Transverse colon (tissue), 4 donors: ENCODE data around the gene USP53. TPM values are rescaled to one million over a fixed set of nuclear protein-coding genes. Genes with fewer than 3 reads are reported as not detected.

Experiments used
- DNase-seq: peaks from one replicate; pipeline ENCODE4 v3.0.0-alpha.2; 2019
- H3K27ac ChIP-seq, 4 donors: fragments of 200-600 bp; sonication (generic); 2 replicates each; pipeline ENCODE4 v1.5.1; 2016 to 2018; ENCODE audit warnings: inconsistent platforms in 4 of 4
- H3K27me3 ChIP-seq: fragments of 200-600 bp; sonication (generic); 2 replicates; pipeline ENCODE4 v1.5.1; 2017; ENCODE audit warnings: inconsistent platforms
- H3K36me3 ChIP-seq, 4 donors: fragments of 200-600 bp; sonication (generic); 2 replicates each; pipeline ENCODE4 v1.5.1; 2017 to 2019; ENCODE audit warnings: inconsistent platforms in 4 of 4
- H3K4me1 ChIP-seq, 4 donors: fragments of 200-600 bp; sonication (generic); 2 replicates each; pipeline ENCODE4 v1.5.1; 2017 to 2020; ENCODE audit warnings: inconsistent platforms in 4 of 4
- H3K4me3 ChIP-seq, 4 donors: fragments of 200-600 bp; sonication (generic); 1 replicate in 1 of 4; 2 replicates in 3 of 4; pipeline versions ENCODE4 v1.5.1 to v1.6.1; 2017 to 2019; ENCODE audit warnings: inconsistent platforms in 4 of 4
- H3K9me3 ChIP-seq, 2 donors: fragments of 200-600 bp; sonication (generic); 2 replicates each; pipeline ENCODE4 v1.5.1; 2017 to 2019; ENCODE audit warnings: inconsistent platforms in 2 of 2
- CTCF ChIP-seq, 5 experiments: fragments of 200-600 bp in 3 of 5; fragments of 450-650 bp in 2 of 5; sonication (generic) in 3 of 5; IDR thresholded peaks; 1 replicate in 2 of 5; 2 replicates in 3 of 5; pipeline ENCODE4 v1.5.1; 2016 to 2017; ENCODE audit warnings: antibody characterized with exemption in 5 of 5, inconsistent platforms in 3 of 5, mild to moderate bottlenecking in 2 of 5, moderate library complexity in 1 of 5
- EP300 ChIP-seq: sonication (generic); formaldehyde crosslinking; IDR thresholded peaks from one replicate; pipeline ENCODE4 v1.6.1; 2017; ENCODE audit warnings: antibody characterized with exemption, low read depth
- POLR2A ChIP-seq: fragments of 450-650 bp; IDR thresholded peaks from one replicate; pipeline ENCODE4 v1.6.1; 2016; ENCODE audit warnings: antibody characterized with exemption, mild to moderate bottlenecking, moderate library complexity
- POLR2AphosphoS5 ChIP-seq, 3 donors: sonication (generic); formaldehyde crosslinking; IDR thresholded peaks; one replicate each; pipeline ENCODE4 v1.6.1; 2016; ENCODE audit warnings: antibody characterized with exemption in 3 of 3
- WGBS, 2 donors: methylation state at CpG; one replicate each; pipeline ENCODE4 v1.1.5; 2018; ENCODE audit warnings: low coverage in 1 of 2; 5-methylcytosine and 5-hydroxymethylcytosine counted together
- in situ Hi-C, 4 donors: fragments of 200-750 bp; cut with MboI; loops; one replicate each; pipeline versions ENCODE4 v1.15.0 to v1.15.1; 2017; ENCODE audit warnings: low sequenced_read_pairs in 3 of 4, low pct_ligation_motif_present in 1 of 4, low pct_unique_long_range_greater_than_20kb in 1 of 4
- intact Hi-C: fragments of 100-400 bp; cut with DNase I; formaldehyde crosslinking; loops from one replicate; pipeline ENCODE4 v1.15.1; 2023; ENCODE audit warnings: low total_unique reads
- total RNA-seq, 4 donors: library from RNA; depleted of rRNA; stranded (reverse); fragments of >200 nt; gene quantifications; one replicate each; pipeline ENCODE4 v1.1.0, GENCODE V29; 2016

USP53 gene
- total RNA-seq, 4 donors from 2014 or later: 71.4 to 165 (median 98.5) TPM

GRCh38 chr4:119313237-119313636 lies 100.7 kb downstream of the USP53 start:
- intact Hi-C loops: no loop called here
- H3K4me3 ChIP-seq: no peak overlapping the region
- in situ Hi-C loops: loop anchor here in 3 of 4 donors (10.0 to 25.0 kb wide), 3 partner anchors 174 to 742 kb away; partner anchors contain the start of gene PDE5A (in 1 of the 3)
- no peaks in the 10 kb centered on the region for H3K4me1 ChIP-seq
- no peaks in the 10 kb centered on the region for H3K36me3 ChIP-seq
- no peak for DNase-seq
- TF ChIP-seq POLR2A (no peak), POLR2AphosphoS5 (IDR thresholded peaks at IDR 0.05) (no peak), EP300 (no peak)
- no peak overlapping the region for H3K27ac ChIP-seq
- no peaks in the 10 kb centered on the region for H3K9me3 ChIP-seq
- H3K27me3 ChIP-seq: no peaks in the 10 kb centered on the region

GRCh38 chr4:119314356-119314755 lies 101.8 kb downstream of the USP53 start:
- intact Hi-C loops (no loop called here), in situ Hi-C loops (loop anchor here in 3 of 4 donors (10.0 to 25.0 kb wide), 3 partner anchors 173 to 740 kb away; partner anchors contain the start of gene PDE5A (in 1 of the 3))
- Histone ChIP-seq H3K4me3 (no peak overlapping the region), H3K9me3 (no peaks in the 10 kb centered on the region), H3K36me3 (no peaks in the 10 kb centered on the region), H3K27ac (no peak overlapping the region), H3K27me3 (no peaks in the 10 kb centered on the region), H3K4me1 (no peaks in the 10 kb centered on the region)
- 13% methylated on average over 4 of the region's 4 CpGs for WGBS, 2 donors
- DNase-seq: peak; percentile 24
- TF ChIP-seq POLR2A (no peak), CTCF (IDR thresholded peaks at IDR 0.05) (peak; percentile 29 to 39 (median 37))

GRCh38 chr4:119315036-119315435 lies 102.5 kb downstream of the USP53 start:
- WGBS, 2 donors: 50 to 74% methylated on average over 1 to 2 of the region's 2 CpGs
- Histone ChIP-seq H3K36me3 (no peaks in the 10 kb centered on the region), H3K27me3 (no peaks in the 10 kb centered on the region), H3K4me1 (peaks cover 0 to 2% (median 0%) of the 10 kb centered on the region in 4 donors), H3K9me3 (no peaks in the 10 kb centered on the region), H3K27ac (no peak overlapping the region), H3K4me3 (no peak overlapping the region)
- intact Hi-C loops: no loop called here
- no peak for TF ChIP-seq EP300
- no peak for TF ChIP-seq CTCF (IDR thresholded peaks at IDR 0.05)
- no peak for TF ChIP-seq POLR2A
- no peak for TF ChIP-seq POLR2AphosphoS5 (IDR thresholded peaks at IDR 0.05)
- no peak for DNase-seq
- in situ Hi-C loops: loop anchor here in 3 of 4 donors (10.0 to 25.0 kb wide), 3 partner anchors 172 to 740 kb away; partner anchors contain the start of gene PDE5A (in 1 of the 3)

- H3K27me3 ChIP-seq: no peaks in the 10 kb centered on the region
- H3K36me3 ChIP-seq: no peaks in the 10 kb centered on the region
- H3K4me1 ChIP-seq: peaks cover 0 to 8% (median 3%) of the 10 kb centered on the region in 4 donors
- DNase-seq: no peak
- intact Hi-C loops (no loop called here), in situ Hi-C loops (loop anchor here in 3 of 4 donors (10.0 to 25.0 kb wide), 3 partner anchors 169 to 737 kb away; partner anchors contain the start of gene PDE5A (in 1 of the 3))
- WGBS, 2 donors: 50 to 66% methylated on average over 2 of the region's 2 CpGs
- no peaks in the 10 kb centered on the region for H3K9me3 ChIP-seq
- TF ChIP-seq POLR2AphosphoS5 (IDR thresholded peaks at IDR 0.05): no peak
- TF ChIP-seq POLR2A: no peak
- TF ChIP-seq CTCF (IDR thresholded peaks at IDR 0.05): no peak
- TF ChIP-seq EP300: no peak
- no peak overlapping the region for H3K4me3 ChIP-seq
- H3K27ac ChIP-seq: no peak overlapping the region
Measured at GRCh38 chr4:119317990-119318389, 105.5 kb downstream of the USP53 start.
